Endodermal cell (in vitro differentiated cells): ENCODE results near the gene HIBADH. TPM values are rescaled to one million over a fixed set of nuclear protein-coding genes. Genes with fewer than 3 reads are reported as not detected.

Source experiments
- DNase-seq: peaks from one replicate; pipeline ENCODE4 v3.0.0-alpha.2; 2017
- H3K27ac ChIP-seq: 2 replicates; pipeline ENCODE4 v1.5.1; 2013; ENCODE audit warnings: mild to moderate bottlenecking, low read depth, low read length, moderate library complexity
- H3K27me3 ChIP-seq: 2 replicates; pipeline ENCODE4 v1.6.1; 2013; ENCODE audit warnings: mild to moderate bottlenecking, low read length, moderate library complexity; ENCODE audit not compliant: insufficient read depth, control insufficient read depth, poor library complexity, severe bottlenecking
- H3K36me3 ChIP-seq: 2 replicates; pipeline ENCODE4 v1.7.0; 2013; ENCODE audit warnings: mild to moderate bottlenecking, low read length, moderate library complexity; ENCODE audit not compliant: control insufficient read depth, insufficient read depth
- H3K4me1 ChIP-seq: one replicate; pipeline ENCODE4 v1.7.0; 2013; ENCODE audit warnings: low read length; ENCODE audit not compliant: control insufficient read depth, insufficient read depth
- H3K4me3 ChIP-seq: 2 replicates; pipeline ENCODE4 v1.5.1; 2013; ENCODE audit warnings: mild to moderate bottlenecking, low read length, moderate library complexity
- H3K9ac ChIP-seq: 2 replicates; pipeline ENCODE4 v1.6.1; 2013; ENCODE audit warnings: mild to moderate bottlenecking, low read length, moderate library complexity; ENCODE audit not compliant: poor library complexity, severe bottlenecking; ENCODE audit errors: extremely low read depth
- H3K9me3 ChIP-seq: 2 replicates; pipeline ENCODE4 v1.6.1; 2013; ENCODE audit warnings: mild to moderate bottlenecking, low read length, moderate library complexity; ENCODE audit not compliant: control insufficient read depth
- H3K27ac Mint-ChIP-seq: 2 replicates; pipeline ENCODE4 v1.8.0; 2020; ENCODE audit warnings: mixed read lengths
- H3K27me3 Mint-ChIP-seq: 2 replicates; pipeline ENCODE4 v1.8.0; 2021; ENCODE audit warnings: mild to moderate bottlenecking, mixed read lengths; ENCODE audit not compliant: insufficient read depth
- H3K36me3 Mint-ChIP-seq: 2 replicates; pipeline ENCODE4 v1.8.0; 2020; ENCODE audit warnings: low read depth, mixed read lengths
- H3K4me1 Mint-ChIP-seq: 2 replicates; pipeline ENCODE4 v1.8.0; 2020; ENCODE audit warnings: mixed read lengths
- H3K4me3 Mint-ChIP-seq: 2 replicates; pipeline ENCODE4 v1.8.0; 2020; ENCODE audit warnings: mild to moderate bottlenecking, moderate library complexity, mixed read lengths
- H3K9me3 Mint-ChIP-seq: 2 replicates; pipeline ENCODE4 v1.8.0; 2020; ENCODE audit warnings: mild to moderate bottlenecking, mixed read lengths
- CTCF ChIP-seq: fragments of 200-600 bp; sonication (generic); conservative IDR thresholded peaks from 2 replicates; pipeline ENCODE4 v1.5.0; 2021; ENCODE audit warnings: antibody characterized with exemption, mild to moderate bottlenecking
- WGBS, 2 experiments: methylation state at CpG; one replicate each; pipeline versions ENCODE4 v1.1.5 to v1.1.7; 2013; ENCODE audit warnings: missing lambda C conversion rate in 2 of 2, mixed read lengths in 1 of 2; ENCODE audit not compliant: insufficient coverage in 1 of 2, insufficient read length in 1 of 2; 5-methylcytosine and 5-hydroxymethylcytosine counted together
- total RNA-seq, 2 donors: library from RNA; stranded (reverse); fragmentation: NEBNext Ultra II Directional in 1 of 2; extraction: Animal tissue kit (Norgen Biotek cat#: 25700) in 1 of 2; gene quantifications; 2 replicates in 1 of 2; 3 replicates in 1 of 2; pipeline ENCODE4 v1.2.1, GENCODE V29; 2021

Gene HIBADH
- total RNA-seq, 2 donors from 2014 or later, result 48.3 to 78.1 TPM

DNA sequence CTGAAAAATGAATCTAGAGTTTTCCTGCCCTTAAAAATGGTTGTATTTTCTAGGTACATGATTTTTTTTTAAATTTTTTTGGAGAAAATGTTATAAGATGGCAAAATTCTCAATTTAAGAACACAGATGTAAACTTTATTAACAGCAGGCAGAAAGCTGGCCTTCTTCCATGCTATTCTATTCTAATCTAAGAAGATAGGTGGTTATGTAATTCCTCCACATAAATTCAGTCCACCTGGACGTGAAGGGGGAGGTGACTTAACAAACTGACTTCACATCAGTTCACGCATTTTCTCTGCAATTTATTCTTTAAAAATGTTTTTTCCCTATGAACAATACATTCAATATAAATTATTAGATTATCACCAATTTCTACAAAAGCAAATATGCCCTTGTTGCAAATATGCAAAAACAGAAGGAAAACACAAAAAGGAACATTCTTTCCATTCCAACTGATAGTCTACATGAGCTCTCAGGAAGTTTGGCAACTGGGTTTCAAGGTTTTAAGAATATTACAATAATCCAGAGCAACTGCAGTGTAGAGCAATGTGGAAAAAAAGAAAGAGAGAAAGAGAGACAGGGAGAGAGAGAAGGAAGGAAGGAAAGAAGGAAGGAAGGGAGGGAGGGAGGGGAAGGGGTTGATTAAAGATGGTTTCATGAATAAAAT is 76.8 kb downstream of the HIBADH start:
- H3K4me1 ChIP-seq, result no peaks in the 10 kb centered on the region
- H3K9me3 ChIP-seq, result no peaks in the 10 kb centered on the region
- peaks cover 20% of the 10 kb centered on the region for H3K27me3 ChIP-seq
- 100% methylated on average over 1 of the region's 2 CpGs; no CpG with 5 or more reads in 1 of the 2 experiments for WGBS, 2 experiments
- no peaks in the 10 kb centered on the region for H3K36me3 ChIP-seq
- H3K27ac Mint-ChIP-seq, result no peak overlapping the region
- H3K36me3 Mint-ChIP-seq, result peaks cover 3% of the 10 kb centered on the region
- no peak overlapping the region for H3K4me3 Mint-ChIP-seq
- no peak for TF ChIP-seq CTCF
- H3K27ac ChIP-seq, result no peak overlapping the region
- DNase-seq, result no peak
- H3K27me3 Mint-ChIP-seq, result peaks cover 12% of the 10 kb centered on the region
- H3K4me1 Mint-ChIP-seq, result peaks cover 21% of the 10 kb centered on the region
- no peak overlapping the region for H3K4me3 ChIP-seq
- no peaks in the 10 kb centered on the region for H3K9me3 Mint-ChIP-seq
- H3K9ac ChIP-seq, result no peak overlapping the region

DNA sequence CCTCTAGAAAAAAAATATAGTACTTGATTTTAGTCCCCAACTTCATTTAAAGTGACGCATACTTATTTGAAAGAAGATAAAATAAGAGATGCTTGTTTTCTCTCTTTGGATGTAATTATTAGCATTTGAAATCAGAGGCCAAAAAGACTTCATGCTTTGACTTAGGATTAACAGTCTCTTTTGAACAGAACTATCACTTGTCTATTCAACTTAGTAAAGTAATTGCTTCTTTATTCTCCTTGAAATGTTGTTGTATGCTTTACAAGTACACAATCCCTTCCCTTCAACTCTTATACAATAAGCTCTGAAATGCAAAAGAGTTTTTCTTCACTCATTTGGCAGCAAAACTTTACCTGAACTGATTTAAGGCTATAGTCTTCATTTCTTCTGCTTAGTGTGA is 80.8 kb downstream of the HIBADH start:
- H3K27ac Mint-ChIP-seq, result no peak overlapping the region
- Histone ChIP-seq H3K9ac (no peak overlapping the region), H3K27ac (no peak overlapping the region), H3K4me1 (no peaks in the 10 kb centered on the region), H3K9me3 (no peaks in the 10 kb centered on the region), H3K4me3 (no peak overlapping the region), H3K27me3 (no peaks in the 10 kb centered on the region), H3K36me3 (no peaks in the 10 kb centered on the region)
- H3K27me3 Mint-ChIP-seq, result no peaks in the 10 kb centered on the region
- no peak for DNase-seq
- H3K9me3 Mint-ChIP-seq, result no peaks in the 10 kb centered on the region
- WGBS, 2 experiments, result 100% methylated on average over 1 of the region's 1 CpG; no CpG with 5 or more reads in 1 of the 2 experiments
- H3K4me1 Mint-ChIP-seq, result peaks cover 5% of the 10 kb centered on the region
- no peak overlapping the region for H3K4me3 Mint-ChIP-seq
- TF ChIP-seq CTCF, result no peak
- no peaks in the 10 kb centered on the region for H3K36me3 Mint-ChIP-seq

DNA sequence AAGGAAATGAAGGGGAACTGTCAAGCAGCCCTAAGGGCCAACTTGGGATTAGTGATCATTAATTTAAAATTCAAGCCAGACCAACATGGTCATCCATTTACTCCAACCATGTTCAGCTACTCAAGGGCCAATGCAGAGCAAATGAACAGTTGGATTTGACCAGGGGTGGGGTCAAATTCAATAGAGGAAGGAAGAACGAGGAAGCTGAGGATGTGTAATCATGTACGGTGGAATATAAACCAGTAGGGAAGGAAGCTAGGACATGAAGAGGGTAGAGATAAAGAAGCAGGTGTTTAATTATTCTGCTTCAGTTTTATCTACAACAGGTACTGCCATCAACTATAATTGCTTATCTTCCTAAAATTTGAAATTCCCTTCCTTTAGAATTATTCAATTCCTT is 81.6 kb downstream of the HIBADH start:
- no peaks in the 10 kb centered on the region for H3K9me3 Mint-ChIP-seq
- Histone ChIP-seq H3K36me3 (no peaks in the 10 kb centered on the region), H3K9me3 (no peaks in the 10 kb centered on the region), H3K9ac (no peak overlapping the region), H3K4me3 (no peak overlapping the region), H3K27me3 (no peaks in the 10 kb centered on the region), H3K4me1 (no peaks in the 10 kb centered on the region), H3K27ac (no peak overlapping the region)
- no peak for DNase-seq
- no peak overlapping the region for H3K27ac Mint-ChIP-seq
- no peak overlapping the region for H3K4me3 Mint-ChIP-seq
- H3K4me1 Mint-ChIP-seq, result peaks cover 2% of the 10 kb centered on the region
- TF ChIP-seq CTCF, result no peak
- 92 to 95% methylated on average over 2 of the region's 2 CpGs for WGBS, 2 experiments
- H3K36me3 Mint-ChIP-seq, result no peaks in the 10 kb centered on the region
- no peaks in the 10 kb centered on the region for H3K27me3 Mint-ChIP-seq
